Measurements from ENCODE around the gene ALKBH5.
"Not testable (repeated sequence)": the region's sequence is repeated elsewhere in the genome, so short reads cannot be mapped to it uniquely, and the experiment has no call there.

ALKBH5 gene

DNA sequence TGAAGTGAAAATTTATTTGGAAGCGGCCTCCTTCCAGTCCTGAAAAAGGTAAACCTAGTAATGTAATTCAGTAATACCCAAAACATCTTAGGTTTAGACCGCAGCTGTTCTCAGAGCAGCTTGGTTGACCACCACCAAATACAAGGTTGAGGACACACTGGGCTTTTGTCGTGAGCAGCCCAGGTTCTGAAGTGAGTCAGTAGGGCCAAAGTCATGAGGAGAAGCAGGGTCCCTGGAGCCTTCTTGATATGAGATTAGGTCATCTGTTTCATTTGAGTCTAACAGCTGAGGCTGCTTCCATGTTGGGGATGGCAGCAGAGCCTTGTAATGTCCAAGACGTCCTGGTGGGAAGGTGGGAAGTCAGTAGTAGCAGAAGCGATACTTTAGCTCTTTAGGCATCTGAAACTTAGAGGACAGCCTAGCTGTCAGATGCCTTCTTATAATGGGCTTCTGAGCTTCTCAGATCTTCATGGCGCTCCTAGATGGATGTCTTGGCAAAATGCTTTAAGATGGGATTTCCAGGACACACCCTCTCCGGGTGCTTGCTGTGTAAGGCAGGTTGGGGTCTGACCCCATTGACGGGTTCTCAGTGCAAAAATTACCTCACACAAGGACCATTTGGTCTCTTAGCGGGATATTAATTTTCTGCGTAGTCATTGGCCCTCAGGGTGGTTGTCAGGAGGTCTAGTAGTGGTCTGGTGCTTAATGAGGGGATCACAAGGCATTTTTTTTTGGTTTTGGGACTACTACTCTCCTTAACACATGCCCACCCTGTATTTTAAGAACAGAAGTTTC, 2.4 kb downstream of the ALKBH5 start:
- no peak for DNase-seq (ENCODE audit: low read depth)

DNA sequence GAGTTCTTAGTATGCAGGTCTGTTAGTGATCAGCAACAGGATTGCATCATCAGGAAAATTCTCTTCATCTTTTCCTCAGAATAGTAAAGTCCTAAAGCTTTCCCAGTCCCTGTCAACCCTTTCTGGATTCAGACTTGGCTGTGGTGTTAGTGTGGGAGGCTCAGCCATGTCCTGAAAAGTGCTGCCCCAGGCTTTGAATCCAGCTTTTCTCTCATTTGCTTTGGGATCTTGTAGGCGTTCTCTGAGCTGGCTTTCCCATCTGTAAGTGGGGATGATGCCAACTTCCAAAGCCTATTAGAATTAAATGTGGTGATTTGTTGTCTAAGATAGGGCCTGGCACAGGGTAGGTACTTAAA, 3.0 kb downstream of the ALKBH5 start:
- no peak for DNase-seq (ENCODE audit: low read depth)

DNA sequence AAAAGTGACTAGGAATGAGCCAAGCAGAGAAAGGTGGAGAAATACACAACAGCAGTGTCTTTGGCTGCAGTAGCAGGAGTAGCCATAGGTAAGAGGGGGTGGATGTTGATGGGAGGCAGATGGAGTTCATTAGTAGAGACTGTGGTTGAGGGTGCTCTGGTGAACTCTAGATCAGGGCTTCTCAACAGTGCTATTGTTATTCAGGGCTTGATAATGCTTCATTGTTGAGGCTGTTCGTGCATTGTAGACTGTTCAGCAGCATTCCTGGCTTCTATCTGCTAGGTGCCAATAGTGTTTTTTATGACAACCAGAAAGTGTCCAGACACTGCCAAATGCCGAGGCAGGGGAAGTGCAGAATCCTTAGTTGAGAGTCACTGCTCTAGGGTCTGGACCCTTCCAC, 3.6 kb downstream of the ALKBH5 start:
- no peak for DNase-seq (ENCODE audit: low read depth)

DNA sequence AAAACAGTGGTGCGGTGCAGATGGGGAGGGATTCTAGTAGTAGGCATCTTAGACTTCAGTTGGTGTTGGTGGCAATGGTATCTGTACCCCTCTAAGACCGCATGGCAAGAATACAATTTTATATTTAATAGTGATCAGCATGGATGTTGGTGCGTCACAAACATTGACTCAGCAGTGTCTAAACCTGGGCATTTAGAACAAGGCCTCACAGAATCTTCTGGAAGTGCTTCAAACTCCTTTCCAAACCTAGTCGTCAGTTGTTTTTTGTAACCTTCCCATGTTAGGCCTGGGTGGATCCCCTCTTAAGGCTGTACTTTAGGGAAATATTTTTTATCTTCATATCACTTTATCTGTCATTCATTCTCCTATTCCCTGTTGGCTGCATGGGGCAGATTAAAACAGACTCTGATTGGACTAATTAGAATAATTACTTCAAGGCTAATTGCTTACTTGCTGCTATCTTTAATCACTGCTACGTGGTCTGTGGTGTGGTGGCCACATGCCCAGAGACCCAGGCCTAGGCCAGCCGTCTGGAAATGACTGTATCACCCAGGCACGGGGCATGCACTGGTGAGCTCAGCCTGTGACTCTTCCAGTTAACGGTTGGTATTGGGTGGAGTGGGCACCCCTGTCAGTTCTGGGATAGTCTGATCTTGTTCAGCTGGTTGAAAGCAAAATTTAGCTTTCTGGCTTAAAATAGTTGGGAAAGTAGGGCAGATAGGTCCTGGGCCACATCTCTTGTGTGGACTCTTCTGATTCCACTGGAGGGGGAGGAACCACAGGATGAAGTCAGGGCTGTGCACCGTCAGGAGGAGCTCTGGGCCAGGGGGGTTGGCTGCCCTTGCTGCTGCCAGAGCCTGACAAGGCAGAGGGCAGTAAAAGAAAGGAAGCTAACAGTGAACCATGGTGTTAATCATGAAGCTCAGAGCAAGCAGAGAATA, 4.5 kb downstream of the ALKBH5 start:
- DNase-seq (ENCODE audit: low read depth) = no peak

DNA sequence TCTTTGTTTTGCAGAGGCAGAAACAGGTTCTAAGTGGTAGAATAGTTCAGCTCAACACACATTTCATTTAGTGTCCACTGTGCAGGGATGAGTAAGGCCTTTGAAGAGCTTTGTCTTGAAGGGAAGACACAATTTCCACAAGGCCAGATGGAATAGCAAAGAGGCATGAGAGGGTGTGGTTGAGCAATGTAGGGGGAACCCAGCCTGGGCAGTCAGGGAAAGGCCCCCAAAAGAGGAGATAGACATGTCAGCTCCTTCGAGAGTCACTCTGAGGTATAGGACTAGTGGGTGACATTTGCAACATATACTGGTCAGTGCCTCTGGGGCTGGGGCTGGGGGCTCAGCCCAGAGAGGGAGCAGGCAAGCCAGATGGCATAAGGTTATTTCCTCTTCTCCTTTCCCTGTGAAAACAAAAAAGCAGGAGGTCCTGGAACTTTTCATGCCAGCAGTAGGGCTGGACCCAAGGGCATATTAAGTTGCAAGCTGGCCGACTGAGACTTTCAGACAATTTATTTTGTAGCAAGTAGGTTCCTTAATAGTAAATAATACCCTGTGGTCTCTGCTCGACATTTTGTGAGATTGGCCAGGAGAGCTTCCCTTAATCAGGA, 7.1 kb downstream of the ALKBH5 start:
- DNase-seq (ENCODE audit: low read depth) = no peak

DNA sequence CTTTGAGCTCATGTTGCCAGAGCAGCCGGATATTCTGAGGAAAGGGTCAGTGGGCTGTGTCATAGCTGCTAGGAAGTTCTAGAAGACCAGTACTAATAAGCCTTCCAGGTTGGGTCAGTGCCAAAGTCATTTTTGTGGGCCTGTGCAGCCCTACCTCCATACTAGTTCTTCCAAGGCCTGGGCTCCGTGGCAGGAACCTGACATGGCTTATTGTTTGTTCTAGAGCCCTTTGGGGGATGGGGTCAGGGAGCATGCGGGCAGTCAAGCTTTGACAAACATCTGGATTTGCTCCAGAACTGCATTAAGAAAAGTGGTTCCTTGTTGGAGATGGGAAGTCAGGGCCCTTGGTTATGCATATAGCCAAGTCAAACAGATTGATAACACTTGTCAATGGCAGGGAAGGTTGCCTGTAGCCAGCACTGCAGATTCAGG, 7.6 kb downstream of the ALKBH5 start:
- no peak for DNase-seq (ENCODE audit: low read depth)

DNA sequence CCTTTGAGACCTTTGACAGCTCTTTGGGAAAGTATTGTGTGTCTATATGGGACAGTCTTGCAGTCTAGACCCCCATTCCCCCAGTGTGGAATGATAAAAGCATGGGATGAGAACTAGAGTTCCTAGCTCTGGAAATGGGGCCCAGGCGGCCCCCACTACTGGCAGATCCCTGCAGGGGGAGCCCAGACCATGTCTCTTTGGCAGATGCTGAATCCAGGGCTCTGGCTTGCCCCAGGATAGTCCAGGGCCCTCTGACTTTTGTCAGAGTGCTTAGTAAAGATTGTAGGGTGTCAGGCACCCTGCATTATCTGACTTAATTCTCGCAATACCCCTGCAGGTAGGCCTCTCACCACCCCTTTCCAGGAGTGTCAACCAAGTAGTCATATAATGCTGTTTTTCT, 8.3 kb downstream of the ALKBH5 start:
- DNase-seq (ENCODE audit: low read depth) = no peak

DNA sequence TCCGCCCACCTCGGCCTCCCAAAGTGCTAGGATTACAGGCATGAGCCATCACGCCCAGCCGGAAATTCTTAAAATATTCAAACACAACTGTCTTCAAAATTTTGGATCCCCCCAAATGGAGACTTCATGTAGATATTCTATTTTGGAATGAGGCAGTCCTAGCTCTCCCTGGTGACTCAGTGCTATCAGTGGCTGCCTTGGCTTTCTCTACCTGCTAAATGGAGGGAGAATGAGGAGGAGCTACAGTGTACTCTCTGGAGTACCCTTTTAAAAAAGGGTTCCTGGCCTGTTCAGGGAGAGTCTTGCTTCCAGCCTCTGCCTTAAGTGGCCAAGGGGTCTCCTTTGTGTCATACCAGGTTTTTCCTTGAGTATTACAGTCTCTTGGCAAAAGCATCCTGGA, 10.8 kb downstream of the ALKBH5 start:
- no peak for DNase-seq (ENCODE audit: low read depth)

DNA sequence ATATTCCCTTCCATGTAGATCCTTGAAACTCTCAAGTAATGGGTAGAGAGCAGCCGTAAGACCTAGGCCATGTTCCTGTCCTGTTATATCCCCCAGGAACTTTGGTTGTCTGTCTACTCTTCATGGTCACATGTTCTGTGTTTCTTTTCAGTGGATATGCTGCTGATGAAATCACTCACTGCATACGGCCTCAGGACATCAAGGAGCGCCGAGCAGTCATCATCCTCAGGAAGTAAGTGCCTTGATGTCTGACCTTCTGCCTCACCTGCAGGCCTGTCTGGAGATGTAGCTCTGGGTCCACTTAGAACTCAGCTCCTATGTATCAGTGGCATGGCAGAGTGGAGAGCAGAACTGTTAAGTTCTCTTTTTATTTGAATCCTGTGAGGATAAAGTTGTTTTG, 11.2 kb downstream of the ALKBH5 start:
- no peak for DNase-seq (ENCODE audit: low read depth)

DNA sequence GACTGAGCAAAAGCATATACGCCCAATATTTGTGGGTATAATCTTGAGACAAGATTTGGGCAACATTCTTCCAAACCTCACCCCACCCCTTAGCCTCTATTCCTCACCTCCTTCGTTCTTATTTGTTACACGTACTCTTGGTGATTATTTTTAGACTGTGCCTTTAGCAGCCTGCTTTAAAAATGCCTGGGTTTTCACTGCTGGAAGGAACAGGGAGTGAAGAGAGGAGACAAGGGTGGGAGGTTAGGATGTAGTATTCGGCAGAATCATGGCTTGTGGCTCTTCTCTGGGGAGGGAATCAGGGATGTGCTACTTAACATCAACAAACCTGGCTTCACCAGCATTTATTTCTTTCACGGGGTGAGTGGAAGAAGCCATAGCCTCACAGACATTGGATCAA, 11.6 kb downstream of the ALKBH5 start:
- DNase-seq (ENCODE audit: low read depth) = no peak

DNA sequence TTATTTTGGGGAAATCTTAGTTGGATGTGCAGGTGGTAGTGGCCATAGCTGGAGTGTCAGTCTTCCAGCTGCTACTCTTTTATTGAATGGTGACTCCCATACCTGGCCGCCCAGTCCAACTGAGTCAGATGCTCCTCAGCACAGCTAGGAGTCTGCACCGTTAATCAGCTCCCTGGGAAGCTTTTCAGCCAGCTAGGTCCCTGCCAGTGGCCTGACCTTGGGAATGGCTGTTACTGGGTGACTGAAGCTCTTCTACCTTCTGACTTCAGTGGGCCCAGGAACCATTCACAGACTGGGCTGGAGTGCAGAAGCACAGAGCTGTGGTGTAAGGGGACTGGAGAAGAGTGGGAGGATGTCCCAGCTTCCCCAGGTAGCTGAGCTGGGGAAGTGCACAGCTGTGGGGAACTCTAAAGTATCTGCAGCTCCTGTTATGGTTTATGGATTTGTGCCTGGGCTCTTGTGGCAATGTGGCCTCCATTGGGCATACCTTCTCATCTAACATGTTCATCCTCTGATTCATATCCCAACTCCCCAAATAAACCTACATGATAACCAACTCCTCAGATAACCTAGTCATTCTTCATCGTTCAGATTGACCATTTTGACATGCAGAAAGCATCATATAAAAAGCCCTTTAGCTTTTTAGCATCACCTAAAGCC, 14.0 kb downstream of the ALKBH5 start:
- DNase-seq (ENCODE audit: low read depth) = no peak

DNA sequence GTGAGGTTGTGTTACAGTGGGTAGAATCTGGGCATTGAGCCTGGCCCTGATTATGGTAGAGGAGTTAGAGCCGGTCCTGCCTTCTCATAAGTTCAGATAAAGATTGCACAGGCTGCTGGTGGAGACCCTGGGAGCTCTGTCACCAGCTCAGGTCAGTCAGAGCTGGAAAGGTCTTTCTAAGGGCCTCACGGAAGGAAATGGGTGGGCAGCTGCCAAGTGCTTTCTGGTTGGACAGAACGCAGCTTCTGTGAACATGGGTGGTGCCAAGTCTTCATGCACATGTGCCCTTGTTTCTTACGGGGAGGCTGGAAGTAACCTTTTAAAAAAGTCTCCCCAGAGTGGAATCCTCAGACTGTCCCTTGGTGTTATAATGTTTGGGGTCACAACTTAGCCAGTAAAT, 14.9 kb downstream of the ALKBH5 start:
- DNase-seq (ENCODE audit: low read depth) = no peak

DNA sequence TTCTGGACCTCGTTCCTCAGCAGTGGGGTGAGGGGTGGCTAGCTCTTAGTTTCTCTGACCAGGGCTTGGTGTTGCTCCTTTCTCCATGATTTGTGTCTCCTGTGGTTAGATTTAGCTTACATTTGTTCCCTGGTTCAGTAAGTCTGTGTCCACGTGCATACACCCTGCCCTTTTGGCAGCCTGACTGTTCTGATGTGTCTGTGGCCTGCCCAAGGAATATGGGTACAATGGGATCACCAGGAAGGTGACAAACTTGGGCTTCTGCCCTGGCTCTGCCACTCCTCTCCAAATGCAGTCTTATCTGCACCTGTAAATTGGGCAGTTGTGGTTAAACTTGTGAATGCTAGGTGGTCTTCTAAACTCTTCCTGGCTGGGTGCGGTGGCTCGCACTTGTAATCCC, 17.5 kb downstream of the ALKBH5 start:
- no peak for DNase-seq (ENCODE audit: low read depth)

DNA sequence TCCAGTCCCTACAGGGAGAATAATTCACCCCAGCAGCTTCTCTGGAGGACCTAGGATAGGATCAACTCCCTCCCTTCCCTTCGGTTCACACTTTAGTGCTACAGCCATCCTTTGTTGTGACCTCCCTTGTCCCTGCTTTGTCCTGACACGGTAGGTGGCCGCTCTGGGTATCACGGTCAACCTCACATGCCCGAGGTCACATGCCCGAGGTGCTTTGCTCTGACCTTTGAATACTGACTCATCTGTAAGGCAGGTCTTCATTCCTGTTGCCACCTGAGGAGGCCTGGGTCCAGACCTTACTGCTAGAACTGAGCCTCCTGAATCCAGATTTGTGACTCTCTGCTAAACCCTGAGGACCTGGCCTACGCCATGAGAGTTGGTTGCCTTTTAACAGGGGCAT, 19.7 kb downstream of the ALKBH5 start:
- no peak for DNase-seq (ENCODE audit: low read depth)

DNA sequence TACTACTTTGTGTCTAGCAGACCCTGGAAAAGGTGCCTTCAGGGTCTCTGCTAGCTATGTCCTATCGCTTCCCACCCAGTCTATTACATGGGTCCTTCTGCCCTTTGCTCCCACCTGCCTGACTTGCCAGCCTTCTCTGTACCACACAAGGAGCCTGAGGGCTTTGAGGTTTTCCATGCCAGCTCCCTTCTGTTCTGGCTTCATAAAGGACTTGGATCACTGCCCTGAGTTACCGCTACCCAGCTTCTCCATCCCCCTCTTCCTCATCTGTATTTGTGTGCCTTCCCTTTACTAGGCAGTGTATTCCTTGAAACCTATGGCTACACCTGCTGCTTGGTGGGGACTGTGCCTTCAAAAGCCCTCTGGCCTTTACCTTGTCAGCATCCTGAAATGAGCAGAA, 22.2 kb downstream of the ALKBH5 start:
- no peak for DNase-seq (ENCODE audit: low read depth)

DNA sequence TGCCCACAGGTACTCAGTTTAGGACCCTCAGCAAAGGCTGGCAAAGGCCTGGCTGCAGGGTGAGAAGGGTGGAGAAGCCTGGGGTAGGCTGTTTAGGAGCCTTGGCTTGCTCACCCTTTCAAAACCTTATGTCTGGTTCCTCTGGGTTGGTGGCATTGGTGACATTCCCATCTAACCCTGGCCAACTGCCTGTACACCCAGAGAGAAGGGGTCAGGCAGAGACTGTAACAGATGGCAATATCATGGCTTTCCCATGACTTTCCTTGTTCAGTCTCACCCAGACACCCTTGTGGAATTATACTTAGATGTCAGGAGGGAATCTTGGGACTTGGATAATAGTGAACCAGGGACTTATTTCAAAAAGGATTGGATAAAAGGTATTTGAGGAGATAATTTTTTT, 23.3 kb downstream of the ALKBH5 start:
- DNase-seq (ENCODE audit: low read depth) = no peak

DNA sequence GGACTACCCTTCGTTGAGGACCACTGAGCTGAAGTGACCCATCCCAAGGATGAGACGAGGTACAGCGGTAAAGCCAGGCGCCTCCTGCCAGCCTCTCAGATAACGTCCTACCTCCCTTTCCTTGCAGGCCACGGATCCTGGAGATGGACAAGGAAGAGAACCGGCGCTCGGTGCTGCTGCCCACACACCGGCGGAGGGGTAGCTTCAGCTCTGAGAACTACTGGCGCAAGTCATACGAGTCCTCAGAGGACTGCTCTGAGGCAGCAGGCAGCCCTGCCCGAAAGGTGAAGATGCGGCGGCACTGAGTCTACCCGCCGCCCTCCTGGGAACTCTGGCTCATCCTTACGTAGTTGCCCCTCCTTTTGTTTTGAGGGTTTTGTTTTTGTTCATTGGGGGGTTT, 24.5 kb downstream of the ALKBH5 start:
- no peak for DNase-seq (ENCODE audit: low read depth)

DNA sequence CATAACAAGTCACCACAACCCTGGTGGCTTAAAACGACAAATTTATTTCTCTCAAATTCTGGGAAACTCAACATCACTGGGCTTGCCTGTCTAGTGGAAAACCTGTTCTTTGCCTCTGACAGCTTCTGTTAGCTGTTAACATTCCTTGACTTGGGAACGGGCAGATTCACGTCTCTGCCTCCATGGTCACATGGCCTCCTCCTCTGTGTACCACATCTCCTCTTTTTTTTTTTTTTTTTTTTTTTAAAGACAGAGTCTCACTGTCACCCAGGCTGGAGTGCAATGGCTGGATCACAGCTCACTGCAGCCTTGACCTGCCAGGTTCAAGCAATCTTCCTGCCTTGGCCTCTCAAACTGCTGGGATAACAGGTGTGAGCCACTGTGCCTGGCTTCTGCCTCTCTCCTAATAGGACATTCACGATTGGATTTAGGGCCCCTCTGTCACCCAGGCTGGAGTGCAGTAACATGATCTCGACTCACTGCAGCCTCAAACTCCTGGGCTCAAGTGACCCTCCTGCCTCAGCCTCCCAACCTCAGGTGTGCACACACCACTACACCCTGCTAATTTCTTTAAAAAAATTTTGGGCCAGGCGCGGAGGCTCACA, 30.1 kb downstream of the ALKBH5 start:
- no peak for DNase-seq (ENCODE audit: low read depth)

DNA sequence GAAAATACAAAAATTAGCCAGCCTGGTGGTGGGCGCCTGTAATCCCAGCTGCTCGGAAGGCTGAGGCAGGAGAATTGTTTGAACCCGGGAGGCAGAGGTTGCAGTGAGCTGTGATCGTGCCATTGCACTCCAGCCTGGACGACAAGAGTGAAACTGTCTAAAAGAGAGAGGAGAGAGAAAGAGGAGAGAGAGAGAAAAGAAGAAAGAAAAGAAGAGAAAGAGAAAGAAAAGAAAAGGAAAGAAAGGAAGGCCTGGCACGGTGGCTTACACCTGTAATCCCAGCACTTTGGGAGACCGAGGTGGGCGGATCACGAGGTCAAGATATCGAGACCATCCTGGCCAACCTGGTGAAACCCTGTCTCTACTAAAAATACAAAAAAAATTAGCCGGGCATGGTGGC, 33.3 kb downstream of the ALKBH5 start:
- DNase-seq (ENCODE audit: low read depth) = not testable (repeated sequence)

DNA sequence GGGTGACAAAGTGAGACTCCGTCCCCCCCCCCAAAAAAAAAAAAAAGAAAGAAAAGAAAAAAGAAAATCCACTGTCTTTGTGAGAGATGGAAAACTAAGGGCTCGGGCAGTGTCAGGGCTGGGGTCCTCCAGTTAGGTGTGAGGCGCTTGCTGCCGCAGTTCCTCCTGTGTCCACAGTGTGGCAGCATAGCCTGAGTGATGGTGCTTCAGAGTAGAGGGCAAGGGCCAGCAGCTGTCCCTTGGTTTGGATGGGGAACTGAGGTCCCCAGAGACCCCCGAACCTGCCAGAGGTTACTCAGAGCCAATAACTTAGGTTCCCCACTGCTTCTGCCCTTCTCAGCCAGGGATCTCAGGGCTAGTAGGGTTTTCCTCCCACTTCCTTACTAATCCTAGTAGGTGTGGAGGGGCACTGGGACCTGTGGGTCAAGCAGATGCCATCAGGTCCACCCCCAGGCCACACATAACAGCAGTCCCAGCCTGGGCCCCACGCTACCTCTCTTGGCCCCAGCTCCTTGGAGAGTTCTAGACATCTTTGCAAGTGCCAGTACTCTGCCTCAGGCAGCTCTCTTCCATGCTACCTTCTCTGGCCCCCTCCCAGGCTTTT, 33.9 kb downstream of the ALKBH5 start:
- DNase-seq (ENCODE audit: low read depth) = peak; percentile 54

DNA sequence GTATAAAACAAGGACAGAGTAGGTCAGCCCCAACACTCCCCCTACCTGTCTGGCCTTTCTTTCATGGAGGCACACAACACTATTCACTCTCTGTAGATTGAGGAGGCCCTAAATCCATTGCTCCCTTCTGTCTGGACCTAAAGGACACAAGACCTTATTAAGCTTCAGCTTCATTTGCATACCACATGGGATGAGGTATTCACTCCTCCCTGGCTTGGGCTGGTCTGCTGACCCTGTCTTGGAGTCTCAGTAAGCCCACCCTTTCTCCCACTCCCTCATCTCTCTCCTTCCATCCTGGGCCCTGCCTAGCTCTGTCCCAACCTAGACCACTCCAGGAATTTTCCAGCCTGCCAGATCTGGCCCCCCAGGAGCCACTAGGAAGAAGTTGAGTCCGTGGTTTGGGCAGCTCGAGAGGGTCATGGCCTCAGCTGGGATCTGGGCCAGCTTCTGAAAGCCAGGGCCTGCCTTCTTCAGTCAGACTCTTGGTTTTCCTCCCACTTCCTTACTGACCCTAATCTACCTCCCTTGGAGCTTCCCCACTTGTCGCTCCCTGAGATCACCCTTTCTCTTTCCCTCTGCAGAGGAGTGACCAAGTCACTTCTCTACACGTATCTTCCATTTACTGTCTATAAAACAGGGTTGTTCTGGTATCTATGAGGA, 35.3 kb downstream of the ALKBH5 start:
- no peak for DNase-seq (ENCODE audit: low read depth)
